Neural cell (in vitro differentiated cells): ENCODE data around the gene RPL29. TPM values are rescaled to one million over a fixed set of nuclear protein-coding genes. Genes with fewer than 3 reads are reported as not detected.

Source experiments
- H2AFZ ChIP-seq: fragments of 200-600, 300-800 bp; sonication (generic), shearing (Covaris generic); 2 replicates; pipeline ENCODE4 v1.6.0; 2014; ENCODE audit warnings: low read depth, mild to moderate bottlenecking, antibody characterized with exemption, low read length, moderate library complexity
- H3F3A ChIP-seq: fragments of 200-600 bp; shearing (Covaris generic); 2 replicates; pipeline ENCODE4 v1.6.1; 2016; ENCODE audit warnings: mild to moderate bottlenecking, moderate library complexity, mixed read lengths, antibody characterized with exemption, low read length; ENCODE audit not compliant: insufficient read depth, poor library complexity, severe bottlenecking
- H3K27ac ChIP-seq: fragments of 200-600, 300-800 bp; sonication (generic), shearing (Covaris generic); 2 replicates; pipeline ENCODE4 v1.5.1; 2014; ENCODE audit warnings: mild to moderate bottlenecking, low read length, moderate library complexity
- H3K27me3 ChIP-seq: fragments of 300-800, 200-600 bp; sonication (generic), shearing (Covaris generic); 2 replicates; pipeline ENCODE4 v1.6.0; 2014; ENCODE audit warnings: mild to moderate bottlenecking, low read depth, low read length, moderate library complexity; ENCODE audit not compliant: insufficient read depth
- H3K36me3 ChIP-seq: fragments of 300-800, 200-600 bp; sonication (generic), shearing (Covaris generic); 2 replicates; pipeline ENCODE4 v1.5.1; 2014; ENCODE audit warnings: mild to moderate bottlenecking, antibody characterized with exemption, low read length, moderate library complexity; ENCODE audit not compliant: insufficient read depth
- H3K4me2 ChIP-seq: fragments of 300-800, 200-600 bp; sonication (generic), shearing (Covaris generic); 2 replicates; pipeline ENCODE4 v1.6.0; 2014; ENCODE audit warnings: mild to moderate bottlenecking, low read length
- H3K4me3 ChIP-seq: fragments of 300-800, 200-600 bp; sonication (generic), shearing (Covaris generic); 2 replicates; pipeline ENCODE4 v1.5.1; 2014; ENCODE audit warnings: mild to moderate bottlenecking, low read length, moderate library complexity
- H3K79me2 ChIP-seq: fragments of 200-600 bp; shearing (Covaris generic); replicated peaks from 2 replicates; pipeline ENCODE4 v1.6.0; 2014; ENCODE audit warnings: mild to moderate bottlenecking, low read length, moderate library complexity; ENCODE audit not compliant: insufficient read depth
- H3K9ac ChIP-seq: fragments of 300-800, 200-600 bp; sonication (generic), shearing (Covaris generic); 2 replicates; pipeline ENCODE4 v1.6.1; 2016; ENCODE audit warnings: mild to moderate bottlenecking, low read length, mixed read lengths
- H3K9me2 ChIP-seq: fragments of 200-600 bp; shearing (Covaris generic); 2 replicates; pipeline ENCODE4 v1.6.1; 2016; ENCODE audit warnings: mild to moderate bottlenecking, low read length, mixed read lengths; ENCODE audit not compliant: insufficient read depth
- H3K9me3 ChIP-seq: fragments of 200-600, 300-800 bp; sonication (generic), shearing (Covaris generic); 2 replicates; pipeline ENCODE4 v1.6.1; 2016; ENCODE audit warnings: mild to moderate bottlenecking, mixed run types, low read length, moderate library complexity, mixed read lengths
- H4K20me1 ChIP-seq: fragments of 200-600 bp; shearing (Covaris generic); 2 replicates; pipeline ENCODE4 v1.6.1; 2016; ENCODE audit warnings: mild to moderate bottlenecking, mixed run types; ENCODE audit not compliant: insufficient read depth
- CTCF ChIP-seq: fragments of 450-650 bp; IDR thresholded peaks from 2 replicates; pipeline ENCODE4 v1.5.1; 2014; ENCODE audit warnings: antibody characterized with exemption, mild to moderate bottlenecking, moderate library complexity; ENCODE audit not compliant: poor library complexity, severe bottlenecking
- EP300 ChIP-seq: fragments of 450-650 bp; conservative IDR thresholded peaks from 2 replicates; pipeline ENCODE4 v1.6.1; 2014; ENCODE audit warnings: antibody characterized with exemption, mild to moderate bottlenecking, moderate library complexity; ENCODE audit not compliant: poor library complexity, severe bottlenecking
- EZH2 ChIP-seq: fragments of 200-600, 300-800 bp; shearing (Covaris generic), sonication (generic); IDR thresholded peaks from 2 replicates; pipeline ENCODE4 v1.6.1; 2014; ENCODE audit warnings: antibody characterized with exemption, low read length, borderline replicate concordance, mild to moderate bottlenecking; ENCODE audit not compliant: insufficient read depth, poor library complexity, severe bottlenecking
- MXI1 ChIP-seq: fragments of 450-650 bp; conservative IDR thresholded peaks from 2 replicates; pipeline ENCODE4 v1.6.1; 2014; ENCODE audit warnings: antibody characterized with exemption, mild to moderate bottlenecking; ENCODE audit not compliant: poor library complexity, severe bottlenecking
- POLR2AphosphoS5 ChIP-seq: IDR thresholded peaks from 2 replicates; pipeline ENCODE4 v1.6.1; 2012
- RAD21 ChIP-seq: fragments of 450-650 bp; conservative IDR thresholded peaks from 2 replicates; pipeline ENCODE4 v1.6.1; 2014; ENCODE audit warnings: antibody characterized with exemption, mild to moderate bottlenecking, moderate library complexity
- REST ChIP-seq: IDR thresholded peaks from 2 replicates; pipeline ENCODE4 v1.6.1; 2012; ENCODE audit warnings: borderline replicate concordance
- SMC3 ChIP-seq: fragments of 450-650 bp; conservative IDR thresholded peaks from 2 replicates; pipeline ENCODE4 v1.6.1; 2014; ENCODE audit warnings: antibody characterized with exemption, mild to moderate bottlenecking, moderate library complexity; ENCODE audit not compliant: poor library complexity
- TAF1 ChIP-seq: IDR thresholded peaks from 2 replicates; pipeline ENCODE4 v1.6.1; 2012; ENCODE audit warnings: low read depth
- polyA plus RNA-seq: library from polyadenylated mRNA; depleted of rRNA; stranded (reverse); fragments of >200 nt; gene quantifications from 2 replicates; pipeline ENCODE4 v1.2.3, GENCODE V29; 2014

Gene RPL29
- polyA plus RNA-seq, 1 donor from 2014 or later, result 846 TPM

- no peaks in the 10 kb centered on the region for H4K20me1 ChIP-seq
- H3K4me2 ChIP-seq, result no peak overlapping the region
- H2AFZ ChIP-seq, result no peak overlapping the region
- peak overlapping the region; percentile 61 for H3K9ac ChIP-seq
- no peaks in the 10 kb centered on the region for H3K9me2 ChIP-seq
- H3F3A ChIP-seq, result no peaks in the 10 kb centered on the region
- H3K27me3 ChIP-seq, result no peaks in the 10 kb centered on the region
- H3K9me3 ChIP-seq, result no peaks in the 10 kb centered on the region
- H3K27ac ChIP-seq, result peak overlapping the region; percentile 74
- no peaks in the 10 kb centered on the region for H3K79me2 ChIP-seq
- no peak overlapping the region for H3K4me3 ChIP-seq
- TF ChIP-seq EP300 (no peak), MXI1 (no peak), POLR2AphosphoS5 (no peak), CTCF (peak; percentile 81), REST (no peak), SMC3 (peak; percentile 88), EZH2 (no peak), TAF1 (no peak), RAD21 (peak; percentile 90)
- H3K36me3 ChIP-seq, result no peaks in the 10 kb centered on the region
These were observed 8.6 kb upstream of the RPL29 start for GRCh38 chr3:52004163-52004787.

GRCh38 chr3:52002748-52003147 lies 7.1 kb upstream of the RPL29 start:
- Histone ChIP-seq H2AFZ (peak overlapping the region; percentile 54), H3K9me2 (no peaks in the 10 kb centered on the region), H4K20me1 (no peaks in the 10 kb centered on the region), H3F3A (no peaks in the 10 kb centered on the region), H3K27ac (peak overlapping the region; percentile 74), H3K27me3 (no peaks in the 10 kb centered on the region), H3K4me3 (peak overlapping the region; percentile 54), H3K4me2 (peak overlapping the region; percentile 42), H3K36me3 (no peaks in the 10 kb centered on the region), H3K79me2 (no peaks in the 10 kb centered on the region), H3K9ac (peak overlapping the region; percentile 66), H3K9me3 (no peaks in the 10 kb centered on the region)
- TF ChIP-seq RAD21 (peak; percentile 39), EZH2 (no peak), EP300 (peak; percentile 41), SMC3 (peak; percentile 41), MXI1 (peak; percentile 31), REST (no peak)
